GM21529 (cell line): ENCODE results near the gene XPNPEP2.

Experiments
- ATAC-seq: cut with Tn5 transposase; IDR thresholded peaks from one replicate; pipeline ENCODE4 v1.9.1; 2021; ENCODE audit not compliant: unreplicated experiment

The XPNPEP2 gene

GRCh38 chrX:129748305-129748704 is 9.5 kb downstream of the XPNPEP2 start:
- no peak for ATAC-seq

- no peak for ATAC-seq
Measured at GRCh38 chrX:129749069-129749468, 10.3 kb downstream of the XPNPEP2 start.

- ATAC-seq = no peak
Measured at GRCh38 chrX:129750971-129751370, 12.2 kb downstream of the XPNPEP2 start.

DNA sequence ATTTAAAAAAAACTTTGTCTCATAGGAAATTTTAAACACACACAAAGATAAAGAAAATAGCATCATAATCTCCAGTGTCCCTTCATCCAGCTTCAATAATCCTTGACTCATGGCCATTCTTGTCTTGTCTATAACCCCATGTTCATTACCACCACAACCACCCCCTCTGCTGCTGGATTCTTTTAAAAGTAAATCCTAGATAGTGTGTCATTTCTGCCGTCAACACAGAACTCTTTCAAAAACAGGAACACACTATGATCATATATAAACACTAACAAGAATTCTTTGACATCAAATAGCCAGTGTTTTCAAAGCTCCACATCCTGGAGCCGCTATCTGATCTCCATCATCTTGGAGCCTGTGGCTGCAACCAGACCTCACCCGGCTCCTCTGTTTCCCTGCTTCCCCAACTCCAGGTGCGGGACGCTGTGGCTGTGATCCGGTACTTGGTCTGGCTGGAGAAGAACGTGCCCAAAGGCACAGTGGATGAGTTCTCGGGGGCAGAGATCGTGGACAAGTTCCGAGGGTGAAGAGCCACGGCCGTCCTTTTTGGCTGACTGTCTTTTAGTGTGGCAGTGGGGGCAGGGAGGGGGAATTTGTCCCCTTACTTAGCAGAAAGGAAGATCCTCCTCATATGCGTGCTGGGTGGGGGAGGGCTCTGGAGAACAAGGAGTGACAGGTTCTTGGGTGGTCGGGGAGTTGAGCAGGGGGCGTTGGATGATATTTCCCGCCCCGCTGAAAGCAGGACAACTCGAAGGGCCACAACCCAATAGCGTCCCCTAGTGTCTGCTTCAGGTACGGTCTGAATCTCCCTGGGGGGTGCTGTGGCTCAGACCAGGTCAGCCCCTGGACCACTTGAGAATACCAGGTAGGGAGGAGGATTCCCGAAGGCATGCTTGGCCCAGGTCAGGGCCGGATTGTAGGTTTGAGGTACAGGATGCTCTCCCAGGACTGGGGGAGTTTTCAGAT is 15.6 kb downstream of the XPNPEP2 start:
- ATAC-seq = no peak

DNA sequence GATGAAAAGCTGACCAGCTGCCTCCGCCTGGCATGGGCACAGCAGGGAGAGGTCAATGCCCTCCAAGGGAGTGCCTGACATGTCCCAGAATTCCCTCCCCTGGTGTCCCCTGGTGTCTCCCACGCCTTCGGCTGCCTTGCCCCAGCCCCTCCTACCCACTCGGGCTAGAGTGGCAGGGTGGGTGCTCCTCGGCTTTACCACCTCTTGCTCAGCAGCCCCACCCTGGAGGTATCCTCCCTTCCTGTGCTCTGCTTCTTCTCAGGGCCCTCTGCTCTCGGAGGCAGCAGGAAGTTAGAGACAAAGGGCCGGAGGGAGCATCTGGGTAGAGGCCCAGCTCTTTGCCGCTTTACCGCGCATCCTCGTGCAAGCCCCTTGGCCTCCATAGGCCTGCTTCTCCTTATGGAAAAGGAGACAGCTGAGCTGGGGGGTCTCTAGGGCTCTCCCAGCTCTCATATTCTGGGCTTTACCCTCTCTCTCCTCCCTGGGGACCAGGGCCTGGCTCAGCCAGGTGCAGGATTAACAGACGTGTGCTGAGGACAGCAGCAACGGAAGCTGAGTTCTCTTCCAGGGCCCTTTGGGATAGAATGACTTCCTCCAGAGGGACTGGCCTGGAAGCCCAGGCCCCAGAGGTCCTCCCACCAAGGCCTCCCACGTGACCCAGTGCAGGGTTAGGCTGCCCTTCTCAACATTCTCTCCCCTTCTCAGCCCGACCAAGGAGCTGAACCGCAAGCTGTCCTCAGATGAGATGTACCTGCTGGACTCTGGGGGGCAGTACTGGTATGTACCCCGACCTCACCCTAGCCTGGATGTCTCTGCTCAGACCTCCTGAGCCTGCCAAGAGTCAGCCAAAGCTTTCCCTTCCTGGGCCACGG is 17.2 kb downstream of the XPNPEP2 start:
- ATAC-seq = no peak

DNA sequence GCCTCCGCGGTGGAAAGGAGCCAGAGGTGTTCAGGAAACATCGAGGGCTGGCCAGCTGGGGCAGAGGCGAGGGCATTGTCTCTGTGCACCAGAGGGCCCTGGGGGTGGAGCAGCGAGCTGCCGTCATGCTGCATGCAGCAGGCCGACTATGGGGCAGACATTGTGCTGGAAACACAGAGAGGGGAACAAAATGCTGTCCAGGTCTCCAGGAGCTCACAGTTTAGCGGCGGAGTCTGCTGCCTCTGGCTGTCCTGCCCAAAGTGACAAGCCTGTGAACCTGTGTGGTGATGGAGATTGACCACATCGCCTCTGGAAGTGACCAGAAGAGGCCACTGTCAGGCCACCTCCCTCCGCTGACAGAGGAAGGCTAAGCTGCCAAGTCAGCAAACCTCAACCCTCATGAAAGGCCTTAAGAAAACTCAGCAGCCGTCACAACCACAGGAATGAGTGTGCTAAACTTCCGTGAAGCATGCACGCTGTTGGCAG is 20.8 kb downstream of the XPNPEP2 start:
- ATAC-seq = no peak

DNA sequence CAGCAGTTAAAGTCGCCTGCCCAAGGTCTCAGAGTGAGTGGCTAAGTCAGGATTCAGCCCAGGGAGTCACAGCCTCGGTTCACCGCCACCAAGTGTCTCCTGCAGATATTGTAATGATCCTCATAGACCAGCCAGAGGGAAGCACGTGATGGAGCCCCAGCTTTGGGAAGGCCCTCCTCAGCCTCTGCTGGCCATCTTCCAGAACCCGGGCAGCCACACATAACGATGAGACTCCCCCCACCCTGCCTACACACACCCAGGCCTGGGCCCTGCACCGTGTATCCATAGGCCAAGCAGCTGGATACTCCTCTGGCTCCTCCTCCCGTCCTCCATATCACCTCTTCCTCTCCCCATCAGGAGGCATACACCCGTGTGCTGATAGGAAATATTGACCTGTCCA is 21.4 kb downstream of the XPNPEP2 start:
- ATAC-seq = no peak

DNA sequence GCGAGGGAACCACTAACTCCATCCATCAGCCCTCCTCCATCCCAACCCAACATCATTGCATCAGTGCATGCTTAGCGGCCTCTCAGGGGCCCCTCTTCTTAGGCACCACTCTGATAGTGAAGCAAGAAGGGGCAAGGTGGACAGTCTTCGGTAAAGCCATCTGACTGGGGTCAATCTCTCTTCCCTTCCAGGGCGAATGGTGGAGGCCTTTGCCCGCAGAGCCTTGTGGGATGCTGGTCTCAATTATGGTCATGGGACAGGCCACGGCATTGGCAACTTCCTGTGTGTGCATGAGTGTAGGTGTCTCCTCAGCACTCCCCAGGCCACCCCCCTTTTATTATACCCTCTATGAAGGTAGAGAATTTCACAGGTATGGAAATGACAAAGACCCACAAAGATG is 22.2 kb downstream of the XPNPEP2 start:
- no peak for ATAC-seq

GRCh38 chrX:129761596-129761995 is 22.8 kb downstream of the XPNPEP2 start:
- no peak for ATAC-seq

DNA sequence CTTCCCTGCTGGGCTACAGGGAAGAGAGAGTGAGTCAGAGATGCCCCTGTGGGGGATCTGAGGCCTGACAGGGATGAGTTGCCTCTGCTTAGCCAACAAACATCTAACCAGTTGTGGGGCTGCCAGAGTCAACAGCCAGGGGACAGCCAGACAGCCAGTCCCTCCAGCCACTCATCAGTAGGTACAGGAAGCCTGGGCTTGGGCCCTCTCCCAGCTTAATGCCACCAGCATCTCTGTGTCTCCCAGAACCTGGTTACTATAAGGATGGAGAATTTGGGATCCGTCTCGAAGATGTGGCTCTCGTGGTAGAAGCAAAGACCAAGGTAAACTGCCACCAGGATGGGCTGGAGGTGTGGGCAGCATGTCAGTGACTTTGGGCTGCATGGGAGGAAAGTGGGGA is 23.7 kb downstream of the XPNPEP2 start:
- ATAC-seq = no peak

DNA sequence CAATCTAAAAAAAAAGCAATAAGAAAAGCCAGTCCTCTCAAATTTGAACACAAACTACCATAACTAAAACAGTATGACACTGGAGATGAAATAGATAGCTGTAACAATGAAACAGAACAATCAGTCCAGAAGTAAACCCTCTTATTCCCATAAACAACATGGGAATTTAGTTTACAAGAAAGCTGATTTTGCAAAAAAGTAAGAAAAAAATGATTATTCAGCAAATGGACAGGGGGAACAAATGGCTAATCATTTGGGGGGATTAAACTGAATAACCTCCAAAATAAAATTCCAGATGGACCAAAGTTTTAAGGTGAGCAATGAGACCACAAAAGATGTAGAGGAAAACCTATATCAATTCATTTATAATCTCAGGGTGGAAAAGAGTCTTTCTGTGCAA is 24.9 kb downstream of the XPNPEP2 start:
- ATAC-seq = no peak

DNA sequence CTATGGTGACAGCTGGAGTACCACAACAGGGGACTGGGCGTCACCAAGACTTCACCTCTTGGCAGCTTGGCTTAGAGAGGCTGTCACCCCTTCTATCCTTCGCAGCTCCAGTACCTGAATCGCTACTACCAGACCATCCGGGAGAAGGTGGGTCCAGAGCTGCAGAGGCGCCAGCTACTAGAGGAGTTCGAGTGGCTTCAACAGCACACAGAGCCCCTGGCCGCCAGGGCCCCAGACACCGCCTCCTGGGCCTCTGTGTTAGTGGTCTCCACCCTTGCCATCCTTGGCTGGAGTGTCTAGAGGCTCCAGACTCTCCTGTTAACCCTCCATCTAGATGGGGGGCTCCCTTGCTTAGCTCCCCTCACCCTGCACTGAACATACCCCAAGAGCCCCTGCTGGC is 29.4 kb downstream of the XPNPEP2 start:
- ATAC-seq = no peak

DNA sequence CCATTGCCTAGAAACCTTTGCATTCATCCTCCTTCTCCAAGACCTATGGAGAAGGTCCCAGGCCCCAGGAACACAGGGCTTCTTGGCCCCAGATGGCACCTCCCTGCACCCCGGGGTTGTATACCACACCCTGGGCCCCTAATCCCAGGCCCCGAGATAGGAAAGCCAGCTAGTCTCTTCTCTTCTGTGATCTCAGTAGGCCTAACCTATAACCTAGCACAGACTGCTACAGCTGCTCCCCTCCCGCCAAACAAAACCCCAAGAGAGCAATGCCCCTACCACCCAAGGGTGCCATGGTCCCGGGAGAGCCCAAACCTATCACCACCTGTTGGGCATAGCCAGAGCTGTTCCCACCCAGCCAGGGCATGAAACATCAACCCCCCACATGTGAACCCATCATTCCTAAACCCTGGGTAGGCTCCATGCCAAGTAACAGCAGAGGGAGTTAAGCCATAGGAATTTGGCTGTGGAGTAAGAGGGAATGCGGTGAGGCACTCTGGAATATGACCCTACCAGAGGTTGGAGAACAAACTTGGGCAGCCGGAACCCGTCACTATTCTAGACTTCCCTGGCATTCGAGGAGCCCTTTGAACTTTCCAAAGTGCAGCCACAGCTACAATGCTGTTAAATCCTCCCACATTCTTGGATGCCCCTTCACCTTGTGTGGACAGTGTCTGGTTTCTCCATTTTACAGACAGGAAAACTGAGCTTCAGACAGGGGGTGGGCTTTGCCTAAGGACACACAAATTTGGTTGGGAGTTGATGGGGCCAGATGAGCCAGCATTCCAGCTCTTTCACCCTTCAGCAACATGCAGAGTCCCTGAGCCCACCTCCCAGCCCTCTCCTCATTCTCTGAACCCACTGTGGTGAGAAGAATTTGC is 30.0 kb downstream of the XPNPEP2 start:
- ATAC-seq = no peak

DNA sequence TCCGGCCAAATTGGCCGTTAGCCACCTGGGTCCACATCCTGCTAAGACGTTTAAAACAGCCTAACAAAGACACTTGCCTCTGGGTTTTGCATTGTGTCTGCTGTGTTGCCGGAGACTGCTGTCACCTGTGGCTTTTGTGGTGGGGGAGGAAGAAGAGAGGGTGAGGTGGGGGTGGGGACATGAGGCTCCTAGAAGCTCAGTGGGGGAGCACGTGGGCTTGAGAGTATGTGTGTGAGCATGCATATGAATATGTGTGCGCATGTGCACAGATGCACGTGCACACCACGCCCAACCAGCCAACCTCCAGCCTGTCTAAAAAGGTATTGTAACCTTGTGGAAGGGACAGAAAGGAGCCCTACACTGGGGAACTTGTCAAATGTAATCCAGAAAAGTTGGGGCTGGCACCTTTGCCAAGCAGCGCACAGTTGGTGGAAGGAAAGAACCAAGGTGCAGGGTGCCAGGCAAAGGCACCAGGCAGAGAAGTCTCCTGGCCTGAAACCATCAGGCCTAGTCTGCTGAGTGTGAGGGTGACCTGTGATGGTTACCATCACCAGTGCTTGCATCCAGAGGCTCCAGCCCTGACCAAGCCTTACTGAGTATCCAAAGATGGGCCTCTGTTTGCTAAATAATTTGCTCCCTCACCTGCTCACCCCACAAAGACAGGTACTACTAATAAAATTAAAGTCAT is 30.8 kb downstream of the XPNPEP2 start:
- peak; percentile 26 for ATAC-seq

- no peak for ATAC-seq
Measured at GRCh38 chrX:129771266-129771995, 32.7 kb downstream of the XPNPEP2 start.

- peak; percentile 72 for ATAC-seq
Measured at GRCh38 chrX:129772796-129773431, 34.1 kb downstream of the XPNPEP2 start.

DNA sequence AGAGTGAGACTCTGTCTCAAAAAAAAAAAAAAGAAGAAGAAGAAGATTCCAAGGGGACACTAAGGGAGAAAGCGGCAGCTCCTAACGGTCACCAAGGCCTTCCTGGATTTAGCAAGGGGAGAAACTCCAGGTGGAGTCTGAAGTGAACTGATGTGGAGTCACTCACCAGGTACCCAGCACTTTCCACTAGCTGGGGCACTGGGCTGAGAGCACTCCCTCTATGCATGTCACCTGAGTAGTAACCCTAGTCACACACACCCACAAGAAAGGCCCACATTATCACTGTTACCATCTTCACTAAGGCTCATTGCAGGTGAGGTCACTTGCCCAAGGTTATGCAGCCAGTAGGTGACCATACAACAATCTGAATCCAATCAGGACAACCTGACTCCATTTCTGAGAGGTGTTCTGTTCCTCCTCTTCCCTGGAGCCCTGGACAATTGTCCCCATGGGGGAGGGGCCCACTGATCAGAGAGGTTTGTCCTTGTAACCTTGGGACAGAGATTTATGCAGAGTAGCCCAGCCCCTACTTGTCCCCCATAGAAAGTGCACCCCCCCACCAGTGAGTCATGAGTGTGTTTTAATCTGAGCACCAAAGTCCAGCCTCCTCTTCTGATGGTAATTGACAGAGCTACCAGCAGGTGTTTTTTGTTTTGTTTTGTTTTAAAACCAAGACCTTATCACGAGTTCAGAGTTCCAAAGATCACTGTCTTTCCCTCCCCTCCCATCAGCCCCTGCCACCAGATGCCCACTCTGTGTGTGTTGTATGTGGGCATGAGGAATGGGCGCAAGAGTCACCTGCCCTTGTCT is 35.1 kb downstream of the XPNPEP2 start:
- no peak for ATAC-seq
